ENCODE results near the gene TBPL1. TPM values are rescaled to one million over a fixed set of nuclear protein-coding genes. Genes with fewer than 3 reads are reported as not detected.

The TBPL1 gene
- total RNA-seq, 4 donors from 2014 or later: 4.8 to 10.0 (median 4.9) TPM; not detected in 1

DNA sequence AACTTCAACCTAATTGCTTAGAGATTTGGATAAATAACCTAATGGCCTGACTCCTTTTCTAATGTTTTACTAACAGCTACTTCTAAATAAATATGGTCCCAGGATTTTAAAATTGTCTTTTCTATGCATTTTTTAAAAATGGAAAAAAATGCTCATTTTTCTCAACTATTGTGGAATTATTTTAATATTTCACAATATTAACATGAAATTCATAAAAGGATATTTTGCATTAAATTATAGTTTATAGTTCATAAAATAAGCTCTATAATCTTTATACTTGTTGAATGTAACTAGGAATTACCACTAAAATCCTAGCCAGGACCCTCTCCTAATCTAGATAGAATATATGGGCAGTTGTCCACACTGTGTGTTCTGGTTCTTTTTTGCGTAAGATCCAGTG, 37.3 kb downstream of the TBPL1 start:
- in situ Hi-C loops (cut with MboI; ENCODE audit: low pct_ligation_motif_present in 1 of 4, low pct_unique_long_range_greater_than_20kb in 1 of 4, low sequenced_read_pairs in 3 of 4) (no loop called here), intact Hi-C loops (cut with DNase I; ENCODE audit: low total_unique reads) (no loop called here)
- Histone ChIP-seq H3K4me3 (no peak overlapping the region), H3K36me3 (peaks cover 0 to 6% (median 0%) of the 10 kb centered on the region in 4 donors), H3K27me3 (no peaks in the 10 kb centered on the region), H3K4me1 (peaks cover 0 to 24% (median 5%) of the 10 kb centered on the region in 4 donors), H3K27ac (no peak overlapping the region), H3K9me3 (no peaks in the 10 kb centered on the region)
- no peak for TF ChIP-seq POLR2A (IDR thresholded peaks at IDR 0.05)
- no peak for TF ChIP-seq POLR2AphosphoS5 (IDR thresholded peaks at IDR 0.05)
- no peak for TF ChIP-seq EP300 (IDR thresholded peaks at IDR 0.05; ENCODE audit: low read depth)
- TF ChIP-seq, protein P1, sequence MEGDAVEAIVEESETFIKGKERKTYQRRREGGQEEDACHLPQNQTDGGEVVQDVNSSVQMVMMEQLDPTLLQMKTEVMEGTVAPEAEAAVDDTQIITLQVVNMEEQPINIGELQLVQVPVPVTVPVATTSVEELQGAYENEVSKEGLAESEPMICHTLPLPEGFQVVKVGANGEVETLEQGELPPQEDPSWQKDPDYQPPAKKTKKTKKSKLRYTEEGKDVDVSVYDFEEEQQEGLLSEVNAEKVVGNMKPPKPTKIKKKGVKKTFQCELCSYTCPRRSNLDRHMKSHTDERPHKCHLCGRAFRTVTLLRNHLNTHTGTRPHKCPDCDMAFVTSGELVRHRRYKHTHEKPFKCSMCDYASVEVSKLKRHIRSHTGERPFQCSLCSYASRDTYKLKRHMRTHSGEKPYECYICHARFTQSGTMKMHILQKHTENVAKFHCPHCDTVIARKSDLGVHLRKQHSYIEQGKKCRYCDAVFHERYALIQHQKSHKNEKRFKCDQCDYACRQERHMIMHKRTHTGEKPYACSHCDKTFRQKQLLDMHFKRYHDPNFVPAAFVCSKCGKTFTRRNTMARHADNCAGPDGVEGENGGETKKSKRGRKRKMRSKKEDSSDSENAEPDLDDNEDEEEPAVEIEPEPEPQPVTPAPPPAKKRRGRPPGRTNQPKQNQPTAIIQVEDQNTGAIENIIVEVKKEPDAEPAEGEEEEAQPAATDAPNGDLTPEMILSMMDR (IDR thresholded peaks at IDR 0.05): no peak
- 82 to 100% methylated on average over 1 of the region's 1 CpG for WGBS, 2 donors (ENCODE audit: low coverage in 1 of 2)
- DNase-seq: no peak

DNA sequence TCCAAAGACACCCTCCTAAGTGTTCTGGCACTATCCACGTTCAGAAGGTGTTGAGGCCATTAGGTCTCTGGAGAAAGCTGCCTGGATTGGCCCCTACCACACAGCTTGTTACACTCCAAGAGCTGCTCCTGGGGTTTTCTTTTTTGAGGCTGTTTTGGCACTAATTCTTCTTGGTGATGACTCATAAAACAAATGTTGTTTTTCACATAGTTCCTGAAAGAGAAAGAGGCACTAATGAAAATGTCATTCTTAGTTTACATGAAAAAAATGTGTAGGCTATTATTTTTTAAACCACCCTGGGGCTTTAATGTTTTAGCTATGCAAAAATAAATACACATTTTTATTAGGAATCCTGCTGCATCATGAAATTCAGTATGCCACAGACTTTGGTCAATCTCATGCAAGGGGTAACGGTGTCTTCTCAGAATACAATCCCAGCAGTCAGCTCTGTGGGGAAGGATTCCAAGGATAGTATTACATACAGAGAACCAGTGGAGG, 38.1 kb downstream of the TBPL1 start:
- WGBS, 2 donors (ENCODE audit: low coverage in 1 of 2): 61 to 68% methylated on average over 2 of the region's 2 CpGs
- in situ Hi-C loops (cut with MboI; ENCODE audit: low pct_ligation_motif_present in 1 of 4, low pct_unique_long_range_greater_than_20kb in 1 of 4, low sequenced_read_pairs in 3 of 4) (no loop called here), intact Hi-C loops (cut with DNase I; ENCODE audit: low total_unique reads) (no loop called here)
- Histone ChIP-seq H3K27ac (no peak overlapping the region), H3K4me1 (peaks cover 0 to 24% (median 5%) of the 10 kb centered on the region in 4 donors), H3K4me3 (no peak overlapping the region), H3K9me3 (no peaks in the 10 kb centered on the region), H3K27me3 (no peaks in the 10 kb centered on the region), H3K36me3 (peaks cover 0 to 6% (median 0%) of the 10 kb centered on the region in 4 donors)
- DNase-seq: no peak
- TF ChIP-seq POLR2AphosphoS5 (IDR thresholded peaks at IDR 0.05) (no peak), EP300 (IDR thresholded peaks at IDR 0.05; ENCODE audit: low read depth) (no peak), POLR2A (IDR thresholded peaks at IDR 0.05) (no peak)
- TF ChIP-seq, protein P1 (IDR thresholded peaks at IDR 0.05): no peak

DNA sequence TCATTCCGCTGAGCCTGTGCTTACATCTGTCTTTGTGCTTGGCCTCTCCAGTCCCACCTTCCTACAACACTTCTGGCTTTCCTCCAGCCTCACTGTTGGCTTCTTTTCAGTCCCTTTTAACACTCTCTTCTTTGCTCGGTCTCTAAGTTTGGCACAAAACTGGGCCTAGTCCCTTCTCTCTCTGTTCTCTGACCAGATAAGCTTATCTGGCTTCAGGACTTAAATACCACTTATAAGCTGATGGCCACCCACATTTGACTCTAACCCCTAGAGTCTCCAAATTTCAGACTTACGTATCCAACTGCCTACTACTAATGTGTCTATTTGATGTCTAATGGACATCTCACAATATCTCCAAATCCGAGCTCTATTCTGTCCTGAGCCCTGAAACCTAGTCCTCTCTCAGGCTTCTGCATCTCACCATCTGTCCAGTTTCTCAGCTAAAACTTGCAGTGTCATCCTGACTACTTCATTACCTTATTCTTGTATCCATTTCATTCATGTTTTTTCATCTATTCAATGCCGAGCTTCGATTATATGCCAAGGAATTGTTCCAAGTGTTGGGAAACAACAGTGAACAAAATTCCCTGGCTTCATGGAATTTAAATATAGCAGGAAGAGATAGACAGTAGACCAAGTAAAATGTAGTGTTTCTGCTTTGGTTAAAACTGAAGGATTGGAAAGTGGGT, 40.1 kb downstream of the TBPL1 start:
- TF ChIP-seq POLR2AphosphoS5 (IDR thresholded peaks at IDR 0.05) (no peak), EP300 (IDR thresholded peaks at IDR 0.05; ENCODE audit: low read depth) (no peak), POLR2A (IDR thresholded peaks at IDR 0.05) (no peak)
- TF ChIP-seq, protein P1 (IDR thresholded peaks at IDR 0.05): no peak
- in situ Hi-C loops (cut with MboI; ENCODE audit: low pct_ligation_motif_present in 1 of 4, low pct_unique_long_range_greater_than_20kb in 1 of 4, low sequenced_read_pairs in 3 of 4) (no loop called here), intact Hi-C loops (cut with DNase I; ENCODE audit: low total_unique reads) (no loop called here)
- Histone ChIP-seq H3K27ac (no peak overlapping the region), H3K27me3 (no peaks in the 10 kb centered on the region), H3K36me3 (no peaks in the 10 kb centered on the region), H3K9me3 (no peaks in the 10 kb centered on the region), H3K4me3 (no peak overlapping the region), H3K4me1 (peaks cover 0 to 13% (median 4%) of the 10 kb centered on the region in 4 donors)
- 87 to 88% methylated on average over 5 to 6 of the region's 6 CpGs for WGBS, 2 donors (ENCODE audit: low coverage in 1 of 2)
- no peak for DNase-seq

DNA sequence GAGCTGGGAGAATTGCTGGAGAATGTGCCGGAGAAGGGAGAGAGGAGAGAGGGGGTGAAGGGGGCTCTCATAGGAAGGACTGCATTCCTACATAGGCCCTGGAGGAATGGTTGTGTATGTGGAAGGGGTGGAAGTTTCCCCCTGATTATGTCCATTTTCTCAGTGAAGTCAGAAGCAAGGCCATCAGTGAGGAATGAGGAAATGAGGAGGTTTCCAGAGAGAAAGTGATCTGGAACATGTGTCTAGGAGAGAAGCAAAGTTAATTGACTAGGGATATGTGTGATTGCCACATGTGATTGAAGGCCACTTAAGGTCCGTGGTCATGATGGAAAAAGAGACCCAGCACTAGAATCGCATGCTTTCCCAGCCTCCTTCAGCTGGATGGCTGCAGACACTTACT, 42.3 kb downstream of the TBPL1 start:
- WGBS, 2 donors (ENCODE audit: low coverage in 1 of 2): 65 to 71% methylated on average over 3 of the region's 3 CpGs
- no peak overlapping the region for H3K27ac ChIP-seq
- no peak for TF ChIP-seq POLR2AphosphoS5 (IDR thresholded peaks at IDR 0.05)

More for the DNA sequence above, 42.3 kb downstream of the TBPL1 start:
- H3K9me3 ChIP-seq: no peaks in the 10 kb centered on the region
- H3K4me3 ChIP-seq: no peak overlapping the region
- DNase-seq: no peak
- intact Hi-C loops (cut with DNase I; ENCODE audit: low total_unique reads) (no loop called here), in situ Hi-C loops (cut with MboI; ENCODE audit: low pct_ligation_motif_present in 1 of 4, low pct_unique_long_range_greater_than_20kb in 1 of 4, low sequenced_read_pairs in 3 of 4) (no loop called here)
- H3K4me1 ChIP-seq: peaks cover 0 to 6% (median 0%) of the 10 kb centered on the region in 4 donors
- no peaks in the 10 kb centered on the region for H3K27me3 ChIP-seq
- no peaks in the 10 kb centered on the region for H3K36me3 ChIP-seq

Data from transverse colon (tissue), 4 donors.